ENCODE measurements around the gene CHST8.

GRCh38 chr19:33673258-33673875 lies 51.6 kb downstream of the CHST8 start:
- TF ChIP-seq POLR2A (IDR thresholded peaks at IDR 0.05) (no peak), CTCF (IDR thresholded peaks at IDR 0.05) (no peak)
